AG04450 (cell line): Measurements from ENCODE around the gene TRIP13. TPM values are rescaled to one million over a fixed set of nuclear protein-coding genes. Genes with fewer than 3 reads are reported as not detected.
"Not testable (repeated sequence)": the region's sequence is repeated elsewhere in the genome, so short reads cannot be mapped to it uniquely, and the experiment has no call there.

Experiments
- CTCF ChIA-PET: fragments of 300-600, 350-600 bp; formaldehyde crosslinking; extraction: SDS; loops from one replicate; lab custom pipeline; 2022; ENCODE audit warnings: antibody characterized with exemption, inconsistent platforms; lab: Charles Lee
- POLR2A ChIA-PET: fragments of 350-600 bp; formaldehyde crosslinking; extraction: SDS; loops from one replicate; lab custom pipeline; 2021; ENCODE audit warnings: antibody characterized with exemption, inconsistent platforms; lab: Yijun Ruan, JAX
- DNase-seq: peaks from one replicate; pipeline ENCODE4 v3.0.0-alpha.2; 2011; ENCODE audit warnings: low read depth, low spot score
- H3K27ac ChIP-seq: one replicate; pipeline ENCODE4 v1.5.1; 2012; ENCODE audit warnings: low read depth, low read length, control low read depth
- H3K27me3 ChIP-seq: one replicate; pipeline ENCODE4 v1.6.0; 2012; ENCODE audit warnings: low read length; ENCODE audit not compliant: control insufficient read depth, insufficient read depth
- H3K4me3 ChIP-seq: 2 replicates; pipeline ENCODE4 v1.5.1; 2011; ENCODE audit warnings: mild to moderate bottlenecking, low read depth, low read length, control low read depth
- H3K9me3 ChIP-seq: 2 replicates; pipeline ENCODE4 v1.5.1; 2012; ENCODE audit warnings: low read length; ENCODE audit not compliant: control insufficient read depth, insufficient read depth
- polyA plus RNA-seq: library from polyadenylated mRNA; depleted of rRNA; stranded (reverse); fragments of >200 nt; gene quantifications from 2 replicates; pipeline ENCODE4 v1.2.3, GENCODE V29; 2011
- TF ChIP-seq, protein P1 (sequence below): IDR thresholded peaks from 2 replicates; pipeline ENCODE4 v1.5.1; 2011; ENCODE audit warnings: low read depth, low read length, control low read depth, inconsistent platforms

The TRIP13 gene
- polyA plus RNA-seq, 1 experiment: 13.8 TPM

DNA sequence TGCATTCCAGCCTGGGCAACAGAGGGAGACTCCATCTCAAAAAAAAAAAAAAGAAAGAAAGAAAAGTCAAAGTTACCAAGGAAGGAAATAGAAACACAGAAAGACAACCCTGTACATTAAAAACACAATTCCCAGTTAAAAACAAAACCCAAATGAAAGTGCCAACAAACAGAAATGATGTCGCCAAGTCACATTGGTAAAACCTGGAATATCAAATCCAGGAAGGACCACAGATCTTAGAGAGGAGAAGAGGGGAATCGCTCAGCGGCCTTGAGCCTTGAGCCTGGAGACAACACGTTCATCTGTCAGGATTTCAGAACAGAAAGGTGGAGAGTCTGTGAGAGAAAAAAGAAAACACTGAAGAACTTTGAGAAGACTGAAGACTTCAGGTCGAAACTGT, 40.7 kb upstream of the TRIP13 start:
- Histone ChIP-seq H3K9me3 (no peaks in the 10 kb centered on the region; the same call in 1 of the 2 replicates), H3K4me3 (no peak overlapping the region), H3K27me3 (peaks cover 14% of the 10 kb centered on the region), H3K27ac (no peak overlapping the region)
- ChIA-PET CTCF (no interaction called here), POLR2A (no interaction called here)
- DNase-seq: no peak
- TF ChIP-seq, protein P1, sequence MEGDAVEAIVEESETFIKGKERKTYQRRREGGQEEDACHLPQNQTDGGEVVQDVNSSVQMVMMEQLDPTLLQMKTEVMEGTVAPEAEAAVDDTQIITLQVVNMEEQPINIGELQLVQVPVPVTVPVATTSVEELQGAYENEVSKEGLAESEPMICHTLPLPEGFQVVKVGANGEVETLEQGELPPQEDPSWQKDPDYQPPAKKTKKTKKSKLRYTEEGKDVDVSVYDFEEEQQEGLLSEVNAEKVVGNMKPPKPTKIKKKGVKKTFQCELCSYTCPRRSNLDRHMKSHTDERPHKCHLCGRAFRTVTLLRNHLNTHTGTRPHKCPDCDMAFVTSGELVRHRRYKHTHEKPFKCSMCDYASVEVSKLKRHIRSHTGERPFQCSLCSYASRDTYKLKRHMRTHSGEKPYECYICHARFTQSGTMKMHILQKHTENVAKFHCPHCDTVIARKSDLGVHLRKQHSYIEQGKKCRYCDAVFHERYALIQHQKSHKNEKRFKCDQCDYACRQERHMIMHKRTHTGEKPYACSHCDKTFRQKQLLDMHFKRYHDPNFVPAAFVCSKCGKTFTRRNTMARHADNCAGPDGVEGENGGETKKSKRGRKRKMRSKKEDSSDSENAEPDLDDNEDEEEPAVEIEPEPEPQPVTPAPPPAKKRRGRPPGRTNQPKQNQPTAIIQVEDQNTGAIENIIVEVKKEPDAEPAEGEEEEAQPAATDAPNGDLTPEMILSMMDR: no peak

DNA sequence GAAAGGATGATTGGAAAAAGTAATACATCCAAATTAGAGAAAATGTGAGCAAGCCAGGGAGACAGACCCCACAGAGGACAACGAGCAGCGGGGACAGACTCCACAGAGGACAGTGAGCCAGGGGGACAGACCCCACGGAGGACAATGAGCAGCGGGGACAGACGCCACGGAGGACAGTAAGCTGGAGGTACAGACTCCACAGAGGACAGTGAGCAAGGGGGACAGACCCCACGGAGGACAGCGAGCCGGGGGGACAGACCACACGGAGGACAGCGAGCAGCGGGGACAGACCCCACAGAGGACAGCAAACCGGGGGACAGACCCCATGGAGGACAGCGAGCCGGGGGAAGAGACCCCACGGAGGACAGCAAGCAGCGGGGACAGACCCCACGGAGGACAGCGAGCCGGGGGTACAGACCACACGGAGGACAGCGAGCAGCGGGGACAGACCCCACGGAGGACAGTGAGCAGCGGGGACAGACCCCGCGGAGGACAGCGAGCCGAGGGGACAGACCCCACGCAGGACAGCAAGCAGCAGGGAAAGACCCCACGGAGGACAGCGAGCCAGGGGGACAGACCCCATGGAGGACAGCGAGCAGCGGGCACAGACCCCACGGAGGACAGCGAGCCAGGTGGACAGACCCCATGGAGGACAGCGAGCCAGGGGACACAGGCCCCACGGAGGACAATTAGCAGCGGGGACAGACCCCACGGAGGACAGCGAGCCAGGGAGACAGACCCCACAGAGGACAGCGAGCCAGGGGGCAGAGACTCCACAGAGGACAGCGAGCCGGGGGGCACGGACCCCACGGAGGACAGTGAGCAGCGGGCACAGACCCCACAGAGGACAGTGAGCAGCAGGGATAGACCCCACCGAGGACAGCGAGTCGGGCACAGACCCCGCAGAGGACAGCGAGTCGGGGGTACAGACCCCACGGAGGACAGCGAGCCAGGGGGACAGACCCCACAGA, 40.0 kb upstream of the TRIP13 start:
- no peaks in the 10 kb centered on the region; the same call in 1 of the 2 replicates for H3K9me3 ChIP-seq
- H3K27me3 ChIP-seq: peaks cover 14% of the 10 kb centered on the region
- ChIA-PET CTCF (no interaction called here), POLR2A (no interaction called here)
- no peak overlapping the region for H3K4me3 ChIP-seq
- no peak for DNase-seq
- H3K27ac ChIP-seq: no peak overlapping the region
- TF ChIP-seq, protein P1: no peak

DNA sequence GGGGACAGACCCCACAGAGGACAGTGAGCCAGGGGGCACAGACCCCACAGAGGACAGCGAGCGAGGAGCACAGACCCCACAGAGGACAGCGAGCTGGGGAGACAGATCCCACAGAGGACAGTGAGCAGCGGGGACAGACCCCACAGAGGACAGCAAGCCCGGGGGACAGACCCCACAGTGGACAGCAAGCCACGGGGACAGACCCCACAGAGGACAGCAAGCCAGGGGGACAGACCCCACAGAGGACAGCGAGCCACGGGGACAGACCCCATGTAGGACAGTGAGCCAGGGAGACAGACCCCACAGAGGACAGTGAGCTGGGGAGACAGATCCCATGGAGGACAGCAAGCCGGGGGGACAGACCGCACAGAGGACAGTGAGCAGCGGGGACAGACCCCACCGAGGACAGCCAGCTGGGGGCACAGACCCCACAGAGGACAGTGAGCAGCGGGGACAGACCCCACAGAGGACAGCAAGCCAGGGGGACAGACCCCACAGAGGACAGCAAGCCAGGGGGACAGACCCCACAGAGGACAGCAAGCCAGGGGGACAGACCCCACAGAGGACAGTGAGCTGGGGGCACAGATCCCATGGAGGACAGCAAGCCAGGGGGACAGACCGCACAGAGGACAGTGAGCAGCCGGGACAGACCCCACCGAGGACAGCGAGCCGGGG, 39.1 kb upstream of the TRIP13 start:
- DNase-seq, H3K4me3 ChIP-seq, POLR2A ChIA-PET, CTCF ChIA-PET, H3K9me3 ChIP-seq, H3K27ac ChIP-seq: not testable (repeated sequence)
- H3K27me3 ChIP-seq: peaks cover 14% of the 10 kb centered on the region

DNA sequence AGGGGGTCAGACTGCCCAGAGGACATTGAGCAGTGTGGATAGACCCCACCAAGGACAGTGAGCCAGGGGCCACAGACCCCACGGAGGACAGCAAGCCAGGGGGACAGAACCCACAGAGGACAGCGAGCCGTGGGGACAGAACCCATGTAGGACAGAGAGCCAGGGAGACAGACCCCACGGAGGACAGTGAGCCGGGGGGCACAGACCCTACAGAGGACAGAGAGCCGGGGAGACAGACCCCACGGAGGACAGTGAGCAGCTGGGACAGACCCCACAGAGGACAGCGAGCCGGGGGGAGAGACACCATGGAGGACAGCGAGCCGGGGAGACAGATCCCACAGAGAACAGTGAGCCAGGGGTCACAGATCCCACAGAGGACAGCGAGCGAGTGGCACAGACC, 38.5 kb upstream of the TRIP13 start:
- no peaks in the 10 kb centered on the region; the same call in 1 of the 2 replicates for H3K9me3 ChIP-seq
- CTCF ChIA-PET: no interaction called here
- DNase-seq: no peak
- TF ChIP-seq, protein P1: no peak
- H3K4me3 ChIP-seq: no peak overlapping the region
- peaks cover 14% of the 10 kb centered on the region for H3K27me3 ChIP-seq
- H3K27ac ChIP-seq: no peak overlapping the region
- POLR2A ChIA-PET: no interaction called here

DNA sequence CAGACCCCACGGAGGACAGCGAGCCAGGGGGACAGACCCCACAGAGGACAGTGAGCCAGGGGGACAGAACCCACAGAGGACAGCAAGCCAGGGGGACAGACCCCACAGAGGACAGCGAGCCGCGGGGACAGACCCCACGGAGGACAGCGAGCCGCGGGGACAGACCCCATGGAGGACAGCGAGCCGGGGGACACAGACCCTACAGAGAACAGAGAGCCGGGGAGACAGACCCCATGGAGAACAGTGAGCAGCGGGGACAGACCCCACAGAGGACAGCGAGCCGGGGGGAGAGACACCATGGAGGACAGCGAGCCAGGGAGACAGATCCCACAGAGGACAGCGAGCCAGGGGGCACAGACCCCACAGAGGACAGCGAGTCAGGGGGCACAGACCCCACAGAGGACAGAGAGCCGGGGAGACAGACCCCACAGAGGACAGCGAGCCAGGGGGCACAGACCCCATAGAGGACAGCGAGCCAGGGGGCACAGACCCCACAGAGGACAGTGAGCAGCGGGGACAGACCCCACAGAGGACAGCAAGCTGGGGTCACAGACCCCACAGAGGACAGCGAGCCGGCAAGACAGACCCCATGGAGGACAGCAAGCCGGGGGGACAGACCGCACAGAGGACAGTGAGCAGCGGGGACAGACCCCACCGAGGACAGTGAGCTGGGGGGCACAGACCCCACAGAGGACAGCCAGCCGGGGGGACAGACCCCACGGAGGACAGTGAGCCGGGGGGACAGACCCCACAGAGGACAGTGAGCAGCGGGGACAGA, 37.5 kb upstream of the TRIP13 start:
- H3K9me3 ChIP-seq: no peaks in the 10 kb centered on the region; the same call in 1 of the 2 replicates
- DNase-seq: no peak
- POLR2A ChIA-PET: no interaction called here
- peaks cover 12% of the 10 kb centered on the region for H3K27me3 ChIP-seq
- H3K4me3 ChIP-seq: no peak overlapping the region
- CTCF ChIA-PET: no interaction called here
- H3K27ac ChIP-seq: no peak overlapping the region
- TF ChIP-seq, protein P1: no peak
